IgD-negative memory B cell (primary cell): ENCODE results near the gene SYCP2L. TPM values are rescaled to one million over a fixed set of nuclear protein-coding genes. Genes with fewer than 3 reads are reported as not detected.
"Not testable (repeated sequence)": the region's sequence is repeated elsewhere in the genome, so short reads cannot be mapped to it uniquely, and the experiment has no call there.

Source experiments
- H3K27ac Mint-ChIP-seq, 3 donors: one replicate each; pipeline ENCODE4 v1.8.0; 2020 to 2022; ENCODE audit warnings: mild to moderate bottlenecking in 3 of 3, mixed read lengths in 3 of 3, moderate library complexity in 1 of 3
- H3K27me3 Mint-ChIP-seq: one replicate; pipeline ENCODE4 v1.8.0; 2021; ENCODE audit warnings: mixed read lengths
- H3K36me3 Mint-ChIP-seq: one replicate; pipeline ENCODE4 v1.8.0; 2020; ENCODE audit warnings: mild to moderate bottlenecking, mixed read lengths
- H3K4me1 Mint-ChIP-seq, 3 donors: one replicate each; pipeline ENCODE4 v1.8.0; 2020 to 2022; ENCODE audit warnings: mixed read lengths in 3 of 3, mild to moderate bottlenecking in 1 of 3
- H3K4me3 Mint-ChIP-seq, 4 donors: one replicate each; pipeline ENCODE4 v1.8.0; 2020 to 2022; ENCODE audit warnings: mild to moderate bottlenecking in 4 of 4, mixed read lengths in 4 of 4, moderate library complexity in 3 of 4
- H3K9me3 Mint-ChIP-seq, 3 donors: one replicate each; pipeline ENCODE4 v1.8.0; 2020 to 2021; ENCODE audit warnings: mixed read lengths in 3 of 3, mild to moderate bottlenecking in 1 of 3
- polyA plus RNA-seq: library from polyadenylated mRNA; unstranded; fragments of 300-500 nt; fragmentation: Illumina TruSeq; gene quantifications from one replicate; pipeline ENCODE4 v1.2.3, GENCODE V29; 2021

SYCP2L gene
- polyA plus RNA-seq: not detected

DNA sequence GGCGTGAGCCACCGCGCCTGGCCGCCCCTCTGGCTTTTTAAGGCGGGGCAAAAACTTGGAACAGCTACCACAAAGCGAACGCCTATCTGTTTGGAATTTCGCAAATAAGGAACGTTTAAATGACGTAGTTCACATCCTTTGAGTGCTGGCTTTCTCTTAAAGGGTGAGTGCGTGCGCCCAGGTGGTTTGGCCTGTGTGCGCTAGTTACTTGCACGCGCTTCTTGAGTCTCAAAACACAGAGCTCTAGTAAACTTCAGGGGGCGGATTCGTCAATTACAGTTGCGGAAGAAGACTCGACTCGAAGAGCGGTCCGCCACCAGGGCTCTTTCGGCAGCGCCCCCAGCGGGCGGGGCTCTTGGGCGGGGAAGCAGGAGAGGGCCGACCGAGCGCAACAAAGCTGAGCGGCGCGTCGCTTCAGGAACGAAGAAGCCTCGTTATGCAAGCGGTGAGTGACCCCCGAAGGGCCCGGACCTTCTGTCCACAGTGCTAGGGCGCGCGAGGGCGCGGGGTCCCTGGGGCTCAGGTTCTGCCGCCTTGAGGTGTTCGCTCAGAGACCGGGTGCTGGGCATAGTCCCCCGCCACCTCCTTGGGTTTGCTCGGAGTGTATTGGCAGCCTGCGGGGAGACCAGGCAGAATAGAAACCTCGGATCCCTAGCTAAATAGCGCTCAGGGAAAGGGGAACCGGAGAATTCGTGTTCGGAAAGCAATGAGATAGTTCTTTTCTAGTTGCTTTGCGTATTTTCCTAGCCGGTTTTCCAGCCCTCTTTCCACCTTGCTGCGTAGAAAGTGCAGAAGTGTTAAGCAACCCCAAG is at the start of gene SYCP2L:
Gene SYCP2L (plus strand): TSS at position 362 of the 812 bp plus-strand sequence. CDS start 75 bp downstream, at position 437.
- H3K27ac Mint-ChIP-seq: peak within 1 kb of the TSS; percentile 58 to 86 (median 82)

DNA sequence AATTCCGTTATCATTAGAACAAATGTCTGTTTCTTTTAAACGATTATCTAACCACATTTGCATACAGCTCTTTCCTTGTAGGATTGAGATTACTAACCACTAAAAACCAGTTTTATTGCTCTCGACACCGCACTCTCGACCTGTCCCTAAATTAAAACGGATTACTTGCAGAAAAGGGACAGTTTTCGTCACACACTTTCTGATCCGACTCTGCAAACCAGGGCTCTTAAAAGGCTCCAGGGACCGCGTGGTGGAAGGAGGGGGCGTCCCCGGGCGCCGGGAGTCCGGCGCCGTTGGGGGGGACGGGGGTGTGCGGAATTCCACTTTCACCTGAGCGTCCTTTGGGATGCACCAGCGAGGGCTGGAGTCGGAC is 49.2 kb upstream of the SYCP2L start:
- H3K4me3 Mint-ChIP-seq: peak overlapping the region; percentile 88 to 93 (median 90)
- peaks cover 38% of the 10 kb centered on the region for H3K27me3 Mint-ChIP-seq
- H3K27ac Mint-ChIP-seq: peak overlapping the region; percentile 64 to 94 (median 89)
- peaks cover 0 to 6% (median 3%) of the 10 kb centered on the region in 3 donors for H3K9me3 Mint-ChIP-seq
- no peaks in the 10 kb centered on the region for H3K36me3 Mint-ChIP-seq
- H3K4me1 Mint-ChIP-seq: peaks cover 9 to 22% (median 17%) of the 10 kb centered on the region in 3 donors

More for the DNA sequence above, at the start of gene SYCP2L:
- H3K27me3 Mint-ChIP-seq: peaks cover 54% of the 10 kb centered on the region
- peaks cover 5% of the 10 kb centered on the region for H3K36me3 Mint-ChIP-seq
- H3K4me1 Mint-ChIP-seq: peaks cover 10 to 19% (median 18%) of the 10 kb centered on the region in 3 donors
- peaks cover 0 to 10% (median 0%) of the 10 kb centered on the region in 3 donors for H3K9me3 Mint-ChIP-seq
- H3K4me3 Mint-ChIP-seq: peak within 1 kb of the TSS in 3 of 4 donors; percentile 81 to 87 (median 86)

DNA sequence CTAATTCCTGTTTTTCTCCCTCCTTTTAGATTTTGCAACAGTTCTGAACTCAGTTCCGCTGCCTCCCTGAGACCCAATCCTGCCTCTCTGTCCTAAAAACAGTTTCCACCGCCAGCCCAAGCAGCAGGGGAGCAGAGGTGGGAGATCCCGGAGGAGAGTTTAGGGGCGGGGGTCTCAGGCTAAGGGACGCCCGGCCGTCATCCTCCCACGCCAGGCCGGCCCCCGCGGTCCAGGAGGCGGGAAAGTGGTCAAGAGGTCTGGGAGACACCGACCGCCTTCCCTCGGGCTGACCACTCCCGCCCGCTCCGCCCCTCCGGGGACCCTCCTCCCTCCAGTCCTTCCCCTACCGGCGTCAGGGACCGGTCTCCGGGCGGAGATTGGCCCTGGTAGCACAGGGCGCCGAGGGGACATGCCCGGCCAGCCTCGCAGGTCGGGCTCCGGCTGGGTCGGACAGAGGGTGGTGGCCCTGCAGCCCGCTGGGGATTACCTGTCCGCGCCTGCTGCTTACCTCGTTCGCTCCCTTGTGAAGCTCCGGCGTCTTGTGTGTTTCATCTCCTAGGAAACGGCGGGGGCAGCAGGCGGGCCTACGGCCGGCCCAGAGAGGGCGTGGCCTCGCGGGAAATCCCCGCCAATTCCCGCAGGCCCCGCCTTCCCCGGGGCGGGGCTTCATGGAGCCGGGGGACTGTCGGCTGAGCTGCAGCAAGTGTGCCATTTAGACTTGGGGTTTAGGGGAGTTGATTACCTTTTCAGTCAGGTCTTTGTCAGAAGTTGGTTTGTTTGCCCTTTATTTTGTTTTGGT is 48.7 kb upstream of the SYCP2L start, which contains the start of gene MAK:
Gene MAK (minus strand): TSS at position 545 of the 799 bp plus-strand sequence. CDS start 7,891 bp downstream, outside the sequence.
- Mint-ChIP-seq H3K36me3 (no peaks in the 10 kb centered on the region), H3K27me3 (peaks cover 37% of the 10 kb centered on the region), H3K4me1 (peaks cover 9 to 22% (median 17%) of the 10 kb centered on the region in 3 donors), H3K27ac (peak within 1 kb of the TSS; percentile 89 to 95 (median 94)), H3K9me3 (peaks cover 0 to 6% (median 3%) of the 10 kb centered on the region in 3 donors), H3K4me3 (peak within 1 kb of the TSS; percentile 88 to 93 (median 90))

DNA sequence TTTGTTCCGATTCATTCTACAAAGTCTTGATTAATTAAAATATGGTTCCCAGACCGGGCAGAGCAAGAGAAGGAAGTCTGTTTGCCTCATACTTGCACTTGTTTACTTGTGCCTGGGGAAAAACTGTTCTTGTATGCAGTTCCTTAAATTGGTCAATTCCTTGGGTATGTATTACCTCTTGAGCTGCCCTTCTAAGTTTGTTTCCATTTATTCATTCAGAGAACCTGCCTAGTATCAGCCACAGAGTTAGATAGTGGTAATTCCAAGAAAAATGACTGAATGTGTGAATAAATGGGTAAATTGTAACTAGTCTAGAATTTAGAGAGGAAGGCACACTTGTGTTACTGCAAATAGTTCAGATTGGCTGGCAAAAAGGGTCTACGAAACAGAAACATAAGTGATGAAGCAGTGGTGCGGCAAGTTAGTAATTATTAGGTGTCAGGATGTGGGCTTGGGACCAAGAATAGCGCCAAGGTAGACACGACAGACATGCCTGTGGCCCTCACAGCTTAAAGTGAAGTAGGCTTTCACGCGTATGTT is 48.0 kb upstream of the SYCP2L start:
- Mint-ChIP-seq H3K4me1 (peaks cover 9 to 22% (median 17%) of the 10 kb centered on the region in 3 donors), H3K27me3 (peaks cover 38% of the 10 kb centered on the region), H3K9me3 (peaks cover 0 to 6% (median 3%) of the 10 kb centered on the region in 3 donors), H3K27ac (peak overlapping the region; percentile 89 to 95 (median 94)), H3K36me3 (peaks cover 2% of the 10 kb centered on the region), H3K4me3 (peak overlapping the region; percentile 88 to 93 (median 90))

DNA sequence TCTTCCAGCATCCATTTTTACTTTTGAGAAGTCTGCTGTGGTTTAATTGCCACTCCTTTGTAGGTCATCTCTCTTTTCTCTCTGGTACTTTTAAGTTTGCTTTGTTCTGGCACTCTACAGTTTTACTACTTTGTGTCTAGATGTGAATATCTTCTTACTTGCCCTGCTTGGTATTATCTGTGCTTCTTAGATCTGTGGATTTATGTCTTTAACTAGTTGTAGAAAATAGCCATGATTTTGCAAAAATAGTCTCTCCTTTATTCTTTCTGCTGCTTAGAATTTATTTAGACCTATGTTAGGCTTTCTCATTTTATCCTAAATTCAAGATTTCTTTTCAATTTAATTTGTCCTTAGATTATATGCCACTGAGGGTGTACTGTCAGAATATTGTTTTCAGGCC is 43.3 kb upstream of the SYCP2L start:
- Mint-ChIP-seq H3K4me1 (peaks cover 4 to 10% (median 9%) of the 10 kb centered on the region in 3 donors), H3K27ac (no peak overlapping the region), H3K36me3 (peaks cover 2% of the 10 kb centered on the region), H3K27me3 (peaks cover 9% of the 10 kb centered on the region), H3K9me3 (peaks cover 0 to 2% (median 0%) of the 10 kb centered on the region in 3 donors), H3K4me3 (no peak overlapping the region)

DNA sequence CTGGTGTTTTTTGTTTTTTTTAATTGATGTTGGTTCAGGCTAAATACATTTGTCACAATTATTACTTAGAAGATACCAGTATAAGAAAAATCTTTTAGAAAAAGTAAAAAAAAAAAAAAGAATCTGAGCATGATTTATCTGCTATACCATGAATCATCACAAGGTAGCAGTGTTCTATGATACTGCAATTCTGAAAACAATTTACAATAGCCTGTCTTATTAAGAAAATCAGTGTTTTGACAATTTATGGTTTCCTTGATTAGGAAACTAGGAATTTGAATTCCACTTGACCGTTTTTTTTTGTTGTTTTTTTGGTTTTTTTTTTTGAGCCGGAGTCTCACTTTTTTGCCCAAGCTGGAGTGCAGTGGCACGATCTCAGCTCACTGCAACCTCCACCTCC is 39.2 kb upstream of the SYCP2L start:
- H3K27ac Mint-ChIP-seq: no peak overlapping the region
- H3K4me3 Mint-ChIP-seq: no peak overlapping the region
- H3K4me1 Mint-ChIP-seq: no peaks in the 10 kb centered on the region
- peaks cover 7% of the 10 kb centered on the region for H3K27me3 Mint-ChIP-seq
- peaks cover 3% of the 10 kb centered on the region for H3K36me3 Mint-ChIP-seq
- no peaks in the 10 kb centered on the region for H3K9me3 Mint-ChIP-seq

DNA sequence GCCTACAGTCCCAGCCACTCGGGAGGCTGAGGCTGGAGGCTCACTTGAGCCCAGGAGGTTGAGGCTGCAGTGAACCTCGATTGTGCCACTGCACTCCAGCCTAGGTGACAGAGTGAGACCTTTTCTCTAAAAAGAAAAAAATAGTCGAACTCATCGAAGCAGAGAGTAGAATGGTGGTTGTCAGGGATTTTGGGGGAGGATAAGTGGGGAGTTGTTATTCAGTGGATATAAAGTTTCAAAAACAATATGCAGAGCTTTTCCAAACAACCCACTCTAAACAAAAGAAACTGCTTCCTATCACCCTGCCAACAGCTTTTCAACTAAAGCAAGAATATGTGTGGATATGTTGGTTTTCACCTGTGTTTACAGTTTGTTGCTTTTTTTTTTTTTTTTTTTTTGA is 37.0 kb upstream of the SYCP2L start:
- H3K27ac Mint-ChIP-seq: no peak overlapping the region
- H3K4me3 Mint-ChIP-seq: no peak overlapping the region
- peaks cover 0 to 5% (median 2%) of the 10 kb centered on the region in 3 donors for H3K4me1 Mint-ChIP-seq
- H3K36me3 Mint-ChIP-seq: peaks cover 1% of the 10 kb centered on the region
- peaks cover 5% of the 10 kb centered on the region for H3K27me3 Mint-ChIP-seq
- peaks cover 6 to 10% (median 6%) of the 10 kb centered on the region in 3 donors for H3K9me3 Mint-ChIP-seq

DNA sequence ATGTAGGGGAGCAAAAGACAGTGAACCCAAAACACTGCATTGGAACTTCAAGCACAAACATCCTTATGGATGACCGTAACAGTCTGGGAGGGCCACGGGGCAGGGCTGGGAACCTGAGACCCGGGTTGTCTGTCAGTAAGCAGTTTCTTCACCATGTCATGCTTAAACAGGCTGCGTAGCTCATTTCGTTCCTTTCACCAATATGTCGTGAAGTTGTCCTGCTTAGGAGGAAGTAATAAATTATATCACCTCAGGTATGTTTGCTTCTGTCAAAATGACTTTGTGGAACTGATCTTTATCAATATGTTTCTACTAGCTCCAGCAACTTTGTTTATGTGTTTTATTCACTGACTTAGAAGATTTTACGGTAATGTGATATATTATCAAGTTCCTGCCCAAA is 36.1 kb upstream of the SYCP2L start:
- peaks cover 6 to 10% (median 6%) of the 10 kb centered on the region in 3 donors for H3K9me3 Mint-ChIP-seq
- peaks cover 1% of the 10 kb centered on the region for H3K36me3 Mint-ChIP-seq
- H3K27ac Mint-ChIP-seq: no peak overlapping the region
- no peak overlapping the region for H3K4me3 Mint-ChIP-seq
- peaks cover 0 to 5% (median 2%) of the 10 kb centered on the region in 3 donors for H3K4me1 Mint-ChIP-seq
- peaks cover 4% of the 10 kb centered on the region for H3K27me3 Mint-ChIP-seq

DNA sequence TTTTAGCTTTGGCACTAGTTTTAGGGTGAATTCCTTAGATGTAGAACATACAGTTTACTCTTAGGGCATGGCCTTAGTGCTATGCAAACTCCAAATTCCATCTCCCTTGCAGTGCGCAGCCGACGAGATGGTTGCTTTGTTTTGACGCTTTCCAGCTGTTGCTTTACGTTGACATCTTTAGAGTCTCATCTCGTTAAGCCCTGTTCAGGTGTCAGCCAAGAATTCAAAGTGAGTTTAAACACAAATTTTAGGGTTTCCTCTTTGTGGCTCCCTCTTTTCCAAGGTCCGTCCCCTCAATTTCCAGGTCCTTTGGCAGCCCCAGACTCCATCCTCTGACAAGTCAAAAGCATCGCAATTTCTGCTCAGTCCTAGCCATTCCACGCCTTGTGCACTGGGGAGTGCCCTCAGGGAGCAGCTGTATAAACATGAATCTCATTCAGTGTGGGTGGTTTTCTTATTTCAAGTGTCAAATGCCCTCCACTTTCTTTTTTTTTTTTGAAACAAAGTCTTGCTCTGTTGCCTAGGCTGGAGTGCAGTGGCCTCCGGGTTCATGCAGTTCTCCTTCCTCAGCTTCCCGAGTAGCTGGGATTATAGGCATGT is 34.4 kb upstream of the SYCP2L start:
- peaks cover 6 to 10% (median 6%) of the 10 kb centered on the region in 3 donors for H3K9me3 Mint-ChIP-seq
- no peak overlapping the region for H3K27ac Mint-ChIP-seq
- H3K4me1 Mint-ChIP-seq: peaks cover 0 to 5% (median 2%) of the 10 kb centered on the region in 3 donors
- H3K27me3 Mint-ChIP-seq: peaks cover 4% of the 10 kb centered on the region
- H3K36me3 Mint-ChIP-seq: peaks cover 4% of the 10 kb centered on the region
- no peak overlapping the region for H3K4me3 Mint-ChIP-seq

DNA sequence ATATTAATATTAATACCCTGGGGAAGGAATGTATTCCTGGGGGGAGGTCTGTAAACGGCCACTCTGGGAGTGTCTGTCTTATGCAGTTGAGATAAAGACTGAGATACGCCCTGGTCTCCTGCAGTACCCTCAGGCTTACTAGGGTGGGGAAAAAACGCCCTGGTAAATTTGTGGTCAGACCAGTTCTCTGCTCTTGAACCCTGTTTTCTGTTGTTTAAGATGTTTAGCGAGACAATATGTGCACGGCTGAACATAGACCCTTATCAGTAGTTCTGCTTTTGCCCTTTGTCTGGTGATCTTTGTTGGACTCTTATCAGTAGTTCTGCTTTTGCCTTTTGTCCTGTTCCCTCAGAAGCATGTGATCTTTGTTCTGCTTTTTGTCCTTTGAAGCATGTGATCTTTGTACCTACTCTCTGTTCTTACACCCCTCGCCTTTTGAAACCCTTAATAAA is 33.0 kb upstream of the SYCP2L start:
- H3K9me3 Mint-ChIP-seq: not testable (repeated sequence)

DNA sequence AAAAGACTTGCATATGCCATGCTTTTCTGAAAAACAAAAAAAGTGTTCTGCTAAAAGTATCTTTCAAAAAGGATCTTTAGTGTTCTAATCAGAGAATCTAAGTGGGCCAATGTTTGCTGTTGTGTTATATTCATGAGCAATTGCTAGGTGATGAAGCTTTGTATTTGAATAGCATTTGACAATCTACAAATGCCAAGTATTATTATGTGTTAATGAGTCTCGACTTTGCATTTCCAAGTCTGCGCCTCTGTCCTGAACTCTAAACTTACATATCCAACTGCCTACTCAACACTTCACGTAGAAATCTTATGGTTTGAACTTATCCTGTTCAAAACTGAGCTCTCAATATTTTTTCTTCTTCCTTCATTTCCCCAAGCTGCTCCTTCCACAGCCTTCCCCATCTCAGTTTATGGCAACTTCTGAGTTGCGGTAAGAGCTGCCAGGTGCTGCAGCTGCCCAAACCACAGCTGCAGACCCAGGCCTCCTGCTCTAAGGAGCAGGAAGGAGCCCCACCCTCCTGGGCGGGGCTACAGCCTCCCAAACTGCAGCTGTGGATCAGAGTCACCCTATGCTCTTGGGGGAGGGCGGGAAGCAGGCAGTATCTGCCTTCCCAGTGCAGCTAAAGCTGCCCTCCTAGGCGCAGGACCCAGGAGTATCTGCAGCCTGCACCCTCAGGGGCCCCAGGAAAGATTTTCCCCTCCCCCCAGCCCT is 31.8 kb upstream of the SYCP2L start:
- H3K36me3 Mint-ChIP-seq: peaks cover 4% of the 10 kb centered on the region
- H3K27ac Mint-ChIP-seq: peak overlapping the region in 1 of 3 donors; percentile 75
- no peak overlapping the region for H3K4me3 Mint-ChIP-seq
- peaks cover 2% of the 10 kb centered on the region for H3K27me3 Mint-ChIP-seq
- H3K4me1 Mint-ChIP-seq: peaks cover 0 to 5% (median 2%) of the 10 kb centered on the region in 3 donors
- peaks cover 6 to 10% (median 6%) of the 10 kb centered on the region in 3 donors for H3K9me3 Mint-ChIP-seq

More for the DNA sequence above, 33.0 kb upstream of the SYCP2L start:
- H3K27ac Mint-ChIP-seq, H3K4me1 Mint-ChIP-seq, H3K36me3 Mint-ChIP-seq, H3K27me3 Mint-ChIP-seq: not testable (repeated sequence)
- peak overlapping the region in 2 of 4 donors; percentile 0 to 37 for H3K4me3 Mint-ChIP-seq

DNA sequence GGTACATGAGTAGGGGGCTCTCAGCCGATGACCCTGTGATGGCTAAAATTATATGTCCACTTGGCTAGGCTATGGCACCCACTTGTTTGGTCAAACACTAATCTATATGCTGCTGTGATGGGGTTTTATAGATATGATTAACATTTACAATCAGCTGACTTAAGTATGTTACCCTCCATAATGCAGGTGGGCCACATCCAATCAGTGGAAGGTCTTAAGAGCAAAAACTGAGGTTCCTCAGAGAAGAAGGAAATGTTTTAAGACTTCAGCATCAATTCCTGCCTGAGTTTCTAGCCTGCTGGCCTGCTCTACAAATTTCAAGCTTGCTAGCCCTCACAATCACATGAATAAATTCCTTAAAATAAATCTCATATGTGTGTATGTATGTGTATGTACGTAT is 29.6 kb upstream of the SYCP2L start:
- no peak overlapping the region for H3K27ac Mint-ChIP-seq
- H3K9me3 Mint-ChIP-seq: peaks cover 6 to 10% (median 6%) of the 10 kb centered on the region in 3 donors
- H3K36me3 Mint-ChIP-seq: peaks cover 5% of the 10 kb centered on the region
- H3K27me3 Mint-ChIP-seq: peaks cover 2% of the 10 kb centered on the region
- no peak overlapping the region for H3K4me3 Mint-ChIP-seq
- H3K4me1 Mint-ChIP-seq: peaks cover 0 to 5% (median 2%) of the 10 kb centered on the region in 3 donors

DNA sequence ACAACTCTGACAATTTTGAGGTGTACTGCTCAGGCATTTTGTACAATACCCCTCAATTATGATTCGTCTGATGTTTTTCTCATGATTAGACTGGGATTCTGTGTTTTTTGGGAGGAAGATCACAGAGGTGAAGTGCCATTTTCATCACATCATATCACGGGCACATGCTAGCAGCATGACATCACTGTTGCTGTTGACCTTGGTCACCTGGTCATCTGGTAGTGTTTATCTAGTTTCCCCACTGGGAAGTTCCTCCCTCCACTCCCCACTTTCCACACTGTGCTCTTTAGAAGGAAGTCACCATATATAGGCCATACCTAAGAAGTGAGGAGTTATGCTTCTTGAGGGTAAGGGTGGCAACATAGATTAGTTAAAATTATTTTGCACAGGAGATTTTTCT is 25.8 kb upstream of the SYCP2L start:
- Mint-ChIP-seq H3K36me3 (peaks cover 5% of the 10 kb centered on the region), H3K27me3 (no peaks in the 10 kb centered on the region), H3K4me1 (no peaks in the 10 kb centered on the region), H3K4me3 (no peak overlapping the region), H3K9me3 (no peaks in the 10 kb centered on the region), H3K27ac (no peak overlapping the region)

DNA sequence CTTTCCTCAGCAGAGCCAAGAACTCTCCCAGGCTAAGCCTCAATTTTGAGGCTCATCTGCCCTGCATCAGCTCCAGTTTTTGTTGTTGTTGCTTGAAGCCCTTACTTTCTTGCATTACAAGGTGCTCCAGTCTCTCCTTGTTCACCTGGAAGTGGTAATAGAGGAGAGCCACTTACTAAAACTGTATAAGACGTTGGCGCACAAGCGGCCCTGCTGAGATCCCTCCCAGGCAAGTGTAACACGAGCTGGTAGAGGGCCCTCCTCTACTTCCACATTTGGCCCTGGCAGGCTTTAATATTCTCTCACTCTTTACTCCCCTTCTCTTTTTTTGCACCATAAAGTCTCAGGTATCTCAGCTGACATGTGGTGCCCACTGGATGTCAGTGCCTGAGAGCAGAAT is 24.5 kb upstream of the SYCP2L start:
- Mint-ChIP-seq H3K36me3 (peaks cover 3% of the 10 kb centered on the region), H3K9me3 (no peaks in the 10 kb centered on the region), H3K4me1 (no peaks in the 10 kb centered on the region), H3K27me3 (no peaks in the 10 kb centered on the region), H3K4me3 (no peak overlapping the region), H3K27ac (no peak overlapping the region)
